GM19438 (cell line): ENCODE measurements around the gene TMEM184B.

ENCODE experiments used
- ATAC-seq: cut with Tn5 transposase; IDR thresholded peaks from one replicate; pipeline ENCODE4 v1.9.1; 2021; ENCODE audit warnings: low read depth; ENCODE audit not compliant: unreplicated experiment

Gene TMEM184B

GRCh38 chr22:38272373-38273134 lies at the start of gene TMEM184B:
TMEM184B (minus strand) TSS chr22:38273010; CDS start chr22:38247961, 25,049 bp downstream.
- no peak for ATAC-seq

- no peak for ATAC-seq
These were observed 48.0 kb upstream of the TMEM184B start for GRCh38 chr22:38320605-38321402.

GRCh38 chr22:38318792-38319773 lies 46.3 kb upstream of the TMEM184B start:
- ATAC-seq = no peak

GRCh38 chr22:38317995-38318715 lies 45.3 kb upstream of the TMEM184B start:
- no peak for ATAC-seq

GRCh38 chr22:38317122-38317994 lies 44.5 kb upstream of the TMEM184B start, which contains the start of gene CSNK1E:
CSNK1E (minus strand) TSS chr22:38317433; CDS start chr22:38314157, 3,276 bp downstream.
- ATAC-seq = peak; percentile 40

- peak; percentile 13 for ATAC-seq
These were observed 43.7 kb upstream of the TMEM184B start for GRCh38 chr22:38316364-38317121.

- no peak for ATAC-seq
These were observed 43.1 kb upstream of the TMEM184B start for GRCh38 chr22:38315823-38316363.

- ATAC-seq = no peak
These were observed 42.4 kb upstream of the TMEM184B start for GRCh38 chr22:38314933-38315822.

- no peak for ATAC-seq
These were observed 41.5 kb upstream of the TMEM184B start for GRCh38 chr22:38314051-38314932.

- no peak for ATAC-seq
These were observed 40.7 kb upstream of the TMEM184B start for GRCh38 chr22:38313384-38313955.

- ATAC-seq = no peak
These were observed 39.5 kb upstream of the TMEM184B start for GRCh38 chr22:38312261-38312800.

GRCh38 chr22:38311323-38311620 lies 38.5 kb upstream of the TMEM184B start:
- no peak for ATAC-seq

GRCh38 chr22:38310518-38311322 lies 37.9 kb upstream of the TMEM184B start:
- no peak for ATAC-seq

- ATAC-seq = no peak
These were observed 37.1 kb upstream of the TMEM184B start for GRCh38 chr22:38309614-38310517.
